HG02759 (cell line): ENCODE results near the gene DGKG.
A peak's percentile ranks its signal among the peaks of the same experiment; 100 is the strongest.

Source experiments
- ATAC-seq: cut with Tn5 transposase; IDR thresholded peaks from one replicate; pipeline ENCODE4 v1.9.1; 2021; ENCODE audit warnings: mild to moderate bottlenecking, moderate library complexity; ENCODE audit not compliant: unreplicated experiment

DGKG gene

DNA sequence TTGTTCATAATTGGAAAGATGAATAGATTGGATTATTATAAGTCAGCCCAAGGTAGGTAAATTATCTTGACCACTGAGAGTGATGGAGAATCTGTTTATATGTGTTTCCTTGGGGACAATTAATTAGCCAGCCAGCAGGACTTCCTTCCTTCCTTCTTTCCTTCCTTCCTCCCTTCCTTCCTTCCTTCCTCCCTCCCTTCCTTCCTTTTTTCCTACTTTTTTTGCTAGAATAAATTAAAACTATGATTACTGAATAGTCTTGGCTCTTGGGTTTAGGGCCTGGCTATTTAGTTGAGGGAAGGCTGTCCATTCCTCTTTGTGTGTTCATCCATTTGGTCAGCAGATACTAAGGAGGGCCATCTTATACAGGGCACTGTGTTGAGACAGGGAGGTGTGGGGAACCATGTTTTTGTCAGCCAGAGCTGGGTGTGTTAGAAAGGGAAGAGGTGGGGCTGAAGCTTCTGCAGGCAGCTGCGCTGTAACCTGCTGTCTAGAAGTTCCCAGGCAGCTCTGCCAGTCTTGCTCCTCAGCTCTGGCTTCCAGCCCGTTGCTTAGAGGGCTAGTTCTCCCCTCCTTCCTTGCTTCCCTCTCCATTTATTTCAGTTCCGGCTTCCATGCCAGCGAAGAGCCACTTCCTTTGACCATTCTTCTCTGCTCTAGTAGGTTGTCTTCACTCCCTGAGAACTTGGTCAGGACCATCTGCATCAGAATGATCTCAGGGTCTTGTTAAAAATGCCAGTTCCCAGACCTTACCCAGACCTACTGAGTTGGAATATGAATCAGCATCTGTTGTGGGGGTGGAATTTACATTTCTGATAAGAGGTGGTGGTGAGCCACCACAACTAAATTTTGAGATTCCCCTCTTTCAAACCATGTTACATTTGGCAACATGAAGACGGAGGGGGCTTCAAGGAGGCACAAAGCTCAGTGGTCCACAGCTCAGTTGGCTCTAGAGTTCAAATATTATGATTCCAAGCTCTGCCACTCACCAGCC lies 113.9 kb downstream of the DGKG start:
- no peak for ATAC-seq

DNA sequence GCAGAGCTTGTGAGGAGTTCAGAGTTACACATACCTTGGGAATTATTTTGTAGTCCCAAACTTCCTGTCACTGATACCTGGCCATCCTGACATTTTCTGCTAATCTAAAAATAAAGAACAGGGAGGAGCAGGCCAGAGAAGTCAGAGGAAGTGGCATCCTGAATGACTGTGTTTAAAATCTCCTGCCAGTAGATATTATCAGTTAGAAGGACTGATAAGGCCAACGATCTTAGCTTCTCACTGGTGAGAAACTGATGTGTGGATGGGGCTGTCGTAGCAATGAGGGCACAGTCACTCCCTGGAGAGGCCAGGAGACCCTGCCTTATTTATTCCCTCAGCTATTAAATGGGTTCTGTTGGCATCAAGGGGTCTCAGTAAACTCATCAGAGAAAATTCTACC lies 115.1 kb downstream of the DGKG start:
- no peak for ATAC-seq

DNA sequence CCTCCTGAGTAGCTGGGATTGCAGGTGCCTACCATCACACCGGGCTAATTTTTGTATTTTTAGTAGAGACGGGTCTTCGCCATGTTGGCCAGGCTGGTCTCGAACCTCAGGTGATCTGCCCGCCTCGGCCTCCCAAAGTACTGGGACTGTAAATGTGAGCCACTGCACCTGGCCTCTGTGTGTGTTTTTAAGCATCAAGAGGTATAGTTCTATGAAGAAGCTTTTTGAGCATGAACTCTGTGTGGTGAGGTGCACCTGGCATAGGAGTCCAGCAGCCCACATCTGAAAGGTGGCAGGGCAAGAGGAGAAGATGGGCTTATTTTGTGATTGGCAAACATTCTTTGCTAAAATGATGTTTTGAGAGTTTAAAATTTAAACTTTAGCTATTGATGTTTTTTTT lies 118.0 kb downstream of the DGKG start:
- ATAC-seq, result no peak

- peak; percentile 77 for ATAC-seq
Observed at GRCh38 chr3:186241910-186242821, 119.9 kb downstream of the DGKG start.

- no peak for ATAC-seq
Observed at GRCh38 chr3:186239321-186239720, 122.7 kb downstream of the DGKG start.

GRCh38 chr3:186237915-186238314 lies 124.1 kb downstream of the DGKG start:
- ATAC-seq, result no peak

DNA sequence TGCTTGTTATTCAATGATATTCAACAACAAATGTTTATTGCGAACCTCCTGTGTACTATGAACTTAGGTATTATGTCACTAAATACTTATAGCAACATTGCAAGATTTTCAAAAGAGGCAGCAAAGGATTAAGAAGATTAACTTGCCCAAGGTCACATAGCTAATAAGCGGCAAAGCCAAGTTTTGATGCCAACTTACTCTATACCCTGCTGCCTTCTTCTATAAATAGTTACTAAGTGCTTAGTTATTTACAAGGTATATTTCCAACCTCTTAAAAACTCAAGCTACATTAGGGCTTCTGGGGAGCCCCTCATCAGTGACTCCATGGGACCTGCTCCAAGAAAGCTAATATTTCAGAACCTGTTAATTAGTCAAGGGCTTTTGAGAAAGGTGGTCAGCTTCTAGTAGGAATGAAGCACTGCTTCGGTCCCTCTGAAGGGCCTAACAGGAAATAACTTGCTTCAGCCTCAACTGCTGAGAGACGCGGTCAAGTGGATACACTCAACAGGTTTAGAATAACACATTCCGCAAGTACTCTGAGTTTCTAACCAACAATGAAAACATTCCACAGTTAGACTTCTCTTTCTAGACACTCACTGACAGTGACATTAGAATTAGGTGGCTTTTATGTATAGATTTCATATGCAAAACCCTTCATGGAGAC lies 125.5 kb downstream of the DGKG start:
- no peak for ATAC-seq

DNA sequence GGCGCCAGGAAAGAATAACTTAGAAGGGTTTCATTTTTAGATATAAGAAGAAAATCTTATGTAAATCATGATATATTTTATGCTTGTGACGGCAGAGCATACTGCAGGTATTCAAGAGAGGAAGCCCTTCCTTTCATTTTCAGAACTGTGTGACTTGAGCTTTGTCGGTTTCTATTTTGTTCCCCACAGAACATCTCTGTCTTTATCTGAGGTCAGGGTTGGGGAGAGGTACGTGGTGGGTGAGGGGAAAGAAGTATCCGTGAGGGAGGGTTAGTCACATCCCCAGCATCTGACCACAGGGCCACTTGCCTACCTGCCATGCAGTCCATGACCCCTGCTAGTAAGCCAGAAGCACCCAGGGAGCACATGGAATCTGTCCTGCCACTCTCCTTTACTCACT lies 126.5 kb downstream of the DGKG start:
- ATAC-seq, result peak; percentile 72

DNA sequence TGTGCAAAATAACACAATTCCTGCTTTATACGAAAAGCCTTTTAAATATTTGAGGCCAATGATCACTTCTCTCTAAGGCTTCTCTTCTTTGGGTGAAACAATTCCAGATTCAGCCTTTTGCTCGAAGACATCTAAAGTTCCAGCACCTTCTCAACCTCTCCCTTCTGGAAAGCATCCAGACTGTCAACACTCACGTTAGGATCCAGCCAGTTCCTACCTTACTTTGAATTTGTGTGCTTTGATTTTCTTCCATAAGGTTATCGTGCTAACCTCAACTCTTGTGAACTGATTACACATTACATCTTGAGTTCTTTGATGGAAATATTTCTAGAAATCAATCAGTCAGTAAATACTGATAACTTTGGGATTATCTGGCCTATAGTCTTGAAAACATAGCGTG lies 127.9 kb downstream of the DGKG start:
- no peak for ATAC-seq

DNA sequence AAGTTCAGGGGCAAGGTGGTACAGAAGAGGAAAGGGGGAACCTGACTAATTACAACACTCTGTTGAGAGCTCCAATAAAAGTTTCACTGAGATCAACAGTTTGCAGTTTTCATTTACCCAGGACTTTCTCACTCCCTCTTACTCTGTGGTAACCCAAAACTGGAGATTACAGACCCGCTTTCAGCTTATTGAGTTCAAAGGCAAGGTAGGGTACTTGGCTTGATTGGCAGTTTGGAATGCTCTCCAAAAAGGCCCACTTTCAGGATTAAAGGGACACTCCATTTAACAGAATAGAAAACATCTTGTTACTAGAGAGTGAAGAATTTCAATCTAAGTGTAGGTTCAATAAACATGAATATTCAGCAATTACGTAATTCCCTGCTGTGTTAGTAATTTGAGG lies 135.6 kb downstream of the DGKG start:
- ATAC-seq, result no peak

DNA sequence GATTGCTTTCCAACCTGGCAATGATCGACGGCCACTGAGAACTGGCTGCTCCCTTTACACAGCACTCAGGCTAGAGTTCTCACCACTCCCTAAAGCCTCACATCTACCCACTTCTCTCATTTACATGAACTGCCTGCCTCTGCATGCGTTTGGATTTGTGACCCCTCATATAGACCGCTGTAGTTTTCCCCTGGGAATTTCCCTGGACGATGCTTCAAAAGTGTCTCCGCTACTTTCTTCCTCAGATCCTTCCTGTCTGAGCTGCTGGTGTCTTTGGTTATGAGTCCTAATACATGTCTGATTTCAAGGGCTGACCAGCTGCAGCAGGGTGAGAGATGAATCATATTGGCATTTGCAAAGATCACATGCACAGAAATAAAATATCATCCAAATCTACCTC lies 136.4 kb downstream of the DGKG start:
- ATAC-seq, result peak; percentile 64

DNA sequence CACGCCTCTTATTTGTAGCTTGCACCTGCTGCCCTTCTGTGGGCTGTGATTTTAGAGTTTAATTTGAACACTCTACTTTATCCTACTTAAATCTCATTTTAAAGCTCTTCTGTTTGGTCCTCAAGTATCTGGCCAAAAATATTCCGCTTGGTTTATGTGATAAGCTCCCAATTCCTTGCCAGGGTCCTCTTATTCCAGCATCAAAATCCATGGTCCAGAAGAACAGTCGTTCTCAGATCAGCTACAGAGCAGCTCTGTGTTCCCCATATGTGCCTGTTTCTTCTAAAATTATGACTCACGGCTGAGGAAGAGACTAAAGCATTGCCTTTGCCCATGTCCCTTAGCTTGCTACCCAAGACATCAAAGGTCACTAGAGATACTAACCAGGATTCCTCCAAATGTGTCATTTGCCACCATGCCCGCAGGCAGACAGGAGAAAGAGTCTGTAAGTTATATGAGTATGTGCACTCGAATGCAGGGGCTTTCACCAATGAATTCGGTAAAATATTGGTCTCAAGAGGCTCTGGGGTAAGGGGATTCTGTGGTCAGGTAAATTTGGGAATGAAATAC lies 137.9 kb downstream of the DGKG start:
- no peak for ATAC-seq

DNA sequence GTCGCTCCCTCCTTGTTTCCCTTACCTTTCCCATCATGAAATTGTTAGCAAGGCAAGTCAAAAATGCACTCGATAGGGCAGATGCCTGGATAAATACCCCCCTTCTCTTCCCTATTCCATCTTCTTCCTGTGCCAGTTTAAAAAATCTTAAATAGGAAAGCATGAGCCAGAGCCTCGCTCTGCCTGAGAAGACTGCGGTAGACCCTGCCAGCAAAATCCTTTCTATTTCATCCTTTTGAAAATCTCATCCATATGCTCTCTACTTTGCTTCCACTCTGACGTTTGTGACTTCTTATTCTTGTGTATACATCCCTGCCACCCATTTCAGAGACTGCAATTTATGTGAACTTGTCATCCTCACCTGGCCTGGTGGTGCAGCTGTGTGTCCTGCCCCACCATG lies 138.6 kb downstream of the DGKG start:
- ATAC-seq, result no peak

- ATAC-seq, result no peak
Observed at GRCh38 chr3:186221760-186222378, 140.2 kb downstream of the DGKG start.

DNA sequence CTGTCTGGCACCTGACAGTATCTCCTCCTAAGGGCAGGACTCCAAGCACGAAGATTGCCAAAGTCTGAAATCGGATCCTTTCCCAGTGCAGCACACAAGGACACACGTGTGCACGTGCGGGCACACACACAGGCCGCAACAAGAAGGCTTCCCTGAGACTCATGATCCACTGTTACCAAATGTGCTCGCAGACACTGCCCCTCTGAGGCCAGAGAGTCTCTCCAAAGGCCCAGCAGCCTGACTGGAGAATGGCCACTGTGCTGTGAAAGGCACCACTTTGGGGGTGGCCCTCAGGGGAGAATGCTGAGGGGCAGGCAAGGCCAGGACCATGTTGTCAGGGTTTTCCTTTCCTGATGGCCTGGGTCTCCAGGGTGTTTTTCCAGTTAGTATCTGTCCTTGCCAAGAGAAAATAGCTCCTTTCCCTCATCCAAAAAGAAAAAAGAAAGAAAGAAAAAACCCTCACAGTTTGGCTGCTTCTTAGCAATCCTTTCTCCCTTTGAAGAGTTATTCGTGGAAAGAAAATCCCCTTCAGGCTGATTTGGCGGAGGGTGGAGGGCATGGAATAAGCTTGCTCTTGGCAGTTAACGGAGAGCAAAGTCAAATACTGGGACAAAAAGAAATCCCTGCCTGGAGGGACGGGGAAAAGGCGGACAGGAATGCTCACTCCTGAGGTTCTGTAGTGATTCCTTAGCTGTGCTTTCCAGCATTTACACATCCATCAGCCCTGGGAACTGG lies 141.0 kb downstream of the DGKG start:
- no peak for ATAC-seq

- ATAC-seq, result no peak
Observed at GRCh38 chr3:186220365-186220764, 141.7 kb downstream of the DGKG start.

DNA sequence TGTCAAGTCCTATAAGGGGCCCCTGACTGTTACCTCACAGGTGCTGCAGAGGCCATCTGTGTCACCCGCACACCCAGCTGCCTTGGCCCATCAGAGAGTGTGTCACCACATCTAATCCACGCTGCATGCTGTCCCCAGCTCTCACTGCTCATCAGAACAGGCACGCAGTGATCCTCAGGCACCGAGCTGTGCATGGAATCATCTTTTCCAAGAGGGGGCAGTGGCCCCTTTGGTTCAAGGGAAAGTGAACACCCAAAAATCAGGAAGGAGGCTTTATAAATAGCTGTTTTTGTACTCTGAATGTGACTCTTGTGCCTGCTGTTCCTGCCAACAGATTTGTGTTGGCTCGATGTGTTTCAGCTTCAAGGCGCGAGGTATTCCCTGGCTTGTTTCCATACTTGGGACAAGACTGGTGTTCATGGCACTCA lies 142.8 kb downstream of the DGKG start:
- no peak for ATAC-seq

DNA sequence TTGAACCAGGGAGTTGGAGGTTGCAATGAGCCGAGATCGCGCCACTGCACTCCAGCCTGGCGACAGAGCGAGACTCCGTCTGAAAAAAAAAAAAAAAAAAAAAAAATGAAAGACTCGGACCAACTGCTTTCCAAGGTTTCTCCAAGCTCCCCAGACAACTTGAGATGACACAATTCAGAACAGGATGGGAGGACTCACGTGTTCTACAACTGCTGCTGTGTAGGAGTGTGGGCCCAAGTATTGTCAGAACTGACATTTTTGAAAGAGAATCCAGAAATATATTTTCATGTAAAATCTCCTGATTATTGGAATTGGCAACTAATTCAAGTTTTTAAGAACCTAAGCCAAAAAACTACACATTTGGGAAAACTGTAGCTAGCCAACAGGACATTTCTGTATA lies 143.6 kb downstream of the DGKG start:
- no peak for ATAC-seq

- ATAC-seq, result peak; percentile 94
Observed at GRCh38 chr3:186217820-186218164, 144.2 kb downstream of the DGKG start.
